Smooth muscle cell (in vitro differentiated cells): ENCODE results near the gene GGA2. TPM values are rescaled to one million over a fixed set of nuclear protein-coding genes. Genes with fewer than 3 reads are reported as not detected.

Experiments used
- DNase-seq: peaks from one replicate; lab custom pipeline; 2025; ENCODE audit not compliant: unreplicated experiment; lab: John Stamatoyannopoulos, UW
- H2AFZ ChIP-seq: fragments of 200-600 bp; sonication (generic); 2 replicates; pipeline ENCODE4 v1.6.0; 2016; ENCODE audit warnings: antibody characterized with exemption, low read depth, mild to moderate bottlenecking
- H3F3A ChIP-seq: fragments of 200-600 bp; sonication (generic); 2 replicates; pipeline ENCODE4 v1.6.0; 2017; ENCODE audit warnings: antibody characterized with exemption, low read depth
- H3K27ac ChIP-seq: fragments of 200-600 bp; sonication (generic); 2 replicates; pipeline ENCODE4 v1.5.1; 2016; ENCODE audit warnings: low read depth, mild to moderate bottlenecking
- H3K27me3 ChIP-seq: fragments of 200-600 bp; sonication (generic); 2 replicates; pipeline ENCODE4 v1.6.1; 2016; ENCODE audit warnings: low read depth, mild to moderate bottlenecking
- H3K36me3 ChIP-seq: fragments of 200-600 bp; sonication (generic); 2 replicates; pipeline ENCODE4 v1.5.1; 2016; ENCODE audit warnings: low read depth
- H3K4me1 ChIP-seq: fragments of 200-600 bp; sonication (generic); 2 replicates; pipeline ENCODE4 v1.5.1; 2016; ENCODE audit warnings: low read depth
- H3K4me2 ChIP-seq: fragments of 200-600 bp; sonication (generic); 2 replicates; pipeline ENCODE4 v1.6.0; 2016; ENCODE audit warnings: mild to moderate bottlenecking
- H3K4me3 ChIP-seq: fragments of 200-600 bp; sonication (generic); 2 replicates; pipeline ENCODE4 v1.5.1; 2016; ENCODE audit warnings: mild to moderate bottlenecking
- H3K79me2 ChIP-seq: fragments of 200-600 bp; sonication (generic); 2 replicates; pipeline ENCODE4 v1.6.0; 2016; ENCODE audit warnings: low read depth, mild to moderate bottlenecking
- H3K9ac ChIP-seq: fragments of 200-600 bp; sonication (generic); 2 replicates; pipeline ENCODE4 v1.6.0; 2016; ENCODE audit warnings: low read depth
- H3K9me3 ChIP-seq: fragments of 200-600 bp; sonication (generic); replicated peaks from 2 replicates; pipeline ENCODE4 v1.5.1; 2016; ENCODE audit warnings: low read depth
- H4K20me1 ChIP-seq: fragments of 200-600 bp; sonication (generic); 2 replicates; pipeline ENCODE4 v1.6.0; 2016; ENCODE audit warnings: low read depth
- WGBS: methylation state at CpG from one replicate; pipeline ENCODE4 v1.1.7; 2016; ENCODE audit warnings: low lambda C conversion rate; 5-methylcytosine and 5-hydroxymethylcytosine counted together
- polyA plus RNA-seq: library from polyadenylated mRNA; unstranded; fragments of >200 nt; fragmentation: Nextera tagmentation; extraction: Ambion mirVana; gene quantifications from 2 replicates; pipeline ENCODE4 v1.2.1, GENCODE V29; 2016
- total RNA-seq: library from RNA; depleted of rRNA; stranded (reverse); fragments of >200 nt; gene quantifications from 2 replicates; pipeline ENCODE4 v1.2.3, GENCODE V29; 2014
- TF ChIP-seq, protein P1 (sequence below): fragments of 200-600 bp; sonication (generic); IDR thresholded peaks from 2 replicates; pipeline ENCODE4 v1.5.1; 2017; ENCODE audit warnings: borderline replicate concordance, mild to moderate bottlenecking, antibody characterized with exemption; ENCODE audit not compliant: insufficient read depth, poor library complexity, severe bottlenecking

The GGA2 gene
- total and polyA plus RNA-seq, 2 experiments from 2014 or later, result 32.2 to 42.5 TPM

DNA sequence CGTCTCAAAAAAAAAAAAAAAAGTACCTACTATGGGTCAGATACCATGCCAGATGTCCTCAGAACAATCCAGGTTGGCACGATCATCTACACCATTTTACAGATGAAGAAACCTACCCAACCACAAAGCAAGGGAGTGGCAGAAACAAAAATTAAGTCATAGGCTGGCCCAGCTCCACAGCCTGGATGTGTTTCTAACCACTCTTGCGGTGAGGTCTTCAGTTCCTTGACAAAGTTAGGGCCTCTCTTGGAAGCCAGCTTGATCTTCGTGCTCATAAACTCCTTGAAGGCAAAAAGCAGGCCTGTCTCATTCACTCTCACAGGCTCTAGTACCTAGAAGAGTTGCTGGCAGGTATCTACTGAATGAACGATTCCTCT, 6.2 kb downstream of the GGA2 start:
- Histone ChIP-seq H3K9ac (no peak overlapping the region), H3K79me2 (peaks cover 80% of the 10 kb centered on the region), H3F3A (peaks cover 14% of the 10 kb centered on the region), H3K9me3 (no peaks in the 10 kb centered on the region), H3K4me2 (peak overlapping the region; percentile 37), H3K4me3 (no peak overlapping the region), H3K27me3 (no peaks in the 10 kb centered on the region), H4K20me1 (peaks cover 100% of the 10 kb centered on the region), H3K36me3 (no peaks in the 10 kb centered on the region), H3K4me1 (peaks cover 40% of the 10 kb centered on the region), H2AFZ (no peak overlapping the region), H3K27ac (peak overlapping the region; percentile 8)
- DNase-seq, result no peak
- TF ChIP-seq, protein P1, sequence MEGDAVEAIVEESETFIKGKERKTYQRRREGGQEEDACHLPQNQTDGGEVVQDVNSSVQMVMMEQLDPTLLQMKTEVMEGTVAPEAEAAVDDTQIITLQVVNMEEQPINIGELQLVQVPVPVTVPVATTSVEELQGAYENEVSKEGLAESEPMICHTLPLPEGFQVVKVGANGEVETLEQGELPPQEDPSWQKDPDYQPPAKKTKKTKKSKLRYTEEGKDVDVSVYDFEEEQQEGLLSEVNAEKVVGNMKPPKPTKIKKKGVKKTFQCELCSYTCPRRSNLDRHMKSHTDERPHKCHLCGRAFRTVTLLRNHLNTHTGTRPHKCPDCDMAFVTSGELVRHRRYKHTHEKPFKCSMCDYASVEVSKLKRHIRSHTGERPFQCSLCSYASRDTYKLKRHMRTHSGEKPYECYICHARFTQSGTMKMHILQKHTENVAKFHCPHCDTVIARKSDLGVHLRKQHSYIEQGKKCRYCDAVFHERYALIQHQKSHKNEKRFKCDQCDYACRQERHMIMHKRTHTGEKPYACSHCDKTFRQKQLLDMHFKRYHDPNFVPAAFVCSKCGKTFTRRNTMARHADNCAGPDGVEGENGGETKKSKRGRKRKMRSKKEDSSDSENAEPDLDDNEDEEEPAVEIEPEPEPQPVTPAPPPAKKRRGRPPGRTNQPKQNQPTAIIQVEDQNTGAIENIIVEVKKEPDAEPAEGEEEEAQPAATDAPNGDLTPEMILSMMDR, result no peak
- WGBS, result 89% methylated on average over 5 of the region's 5 CpGs

DNA sequence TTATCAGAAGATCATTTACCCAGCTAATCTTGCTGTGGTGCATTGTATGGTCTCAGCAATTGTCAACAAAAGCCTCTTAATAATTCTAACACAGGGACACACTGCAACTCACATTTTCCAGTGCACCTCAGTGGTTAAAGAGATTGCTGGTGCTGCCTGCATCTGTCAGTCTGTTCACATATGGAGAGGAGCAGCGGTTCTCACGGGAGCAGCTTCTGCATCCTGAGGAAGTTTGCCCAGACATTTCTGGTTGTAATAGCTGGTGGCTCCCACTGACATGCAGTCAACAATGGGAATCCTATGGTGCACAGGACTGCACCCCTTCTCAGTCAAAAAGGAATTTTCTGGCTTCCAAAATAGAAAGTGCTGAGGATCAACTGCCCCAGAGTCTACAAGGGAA, 7.8 kb downstream of the GGA2 start:
- no peaks in the 10 kb centered on the region for H3K9me3 ChIP-seq
- WGBS, result 100% methylated on average over 2 of the region's 2 CpGs
- H3K27me3 ChIP-seq, result no peaks in the 10 kb centered on the region
- H3K4me2 ChIP-seq, result no peak overlapping the region
- H3F3A ChIP-seq, result peaks cover 14% of the 10 kb centered on the region
- no peaks in the 10 kb centered on the region for H3K36me3 ChIP-seq
- H3K9ac ChIP-seq, result no peak overlapping the region
- no peak for DNase-seq
- peaks cover 35% of the 10 kb centered on the region for H3K4me1 ChIP-seq
- no peak overlapping the region for H2AFZ ChIP-seq
- H3K27ac ChIP-seq, result no peak overlapping the region
- no peak overlapping the region for H3K4me3 ChIP-seq
- peaks cover 100% of the 10 kb centered on the region for H4K20me1 ChIP-seq
- TF ChIP-seq, protein P1, result no peak
- H3K79me2 ChIP-seq, result peaks cover 79% of the 10 kb centered on the region

DNA sequence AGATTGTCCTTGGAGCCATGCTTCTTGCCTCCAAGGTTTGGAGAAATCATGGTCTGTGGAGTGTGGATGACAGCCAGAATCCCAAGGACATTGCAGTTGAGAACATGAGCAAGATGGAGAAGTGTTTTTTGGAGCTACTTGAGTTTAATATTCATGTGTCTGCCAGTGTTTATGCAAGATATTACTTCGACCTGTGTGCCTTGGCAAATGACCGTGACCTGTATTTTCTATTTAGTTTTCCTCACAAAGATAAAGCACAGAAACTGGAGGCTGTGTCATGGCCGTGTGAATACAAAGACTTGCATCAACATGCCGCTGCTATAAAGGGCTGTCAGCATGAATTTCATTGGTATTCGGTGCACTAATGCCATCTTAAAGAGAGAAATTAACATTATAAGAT, 9.0 kb downstream of the GGA2 start:
- H2AFZ ChIP-seq, result no peak overlapping the region
- H3K4me3 ChIP-seq, result no peak overlapping the region
- H3K4me1 ChIP-seq, result peaks cover 34% of the 10 kb centered on the region
- no peaks in the 10 kb centered on the region for H3K9me3 ChIP-seq
- no peaks in the 10 kb centered on the region for H3K36me3 ChIP-seq
- no peak overlapping the region for H3K4me2 ChIP-seq
- peaks cover 14% of the 10 kb centered on the region for H3F3A ChIP-seq
- no peak overlapping the region for H3K27ac ChIP-seq
- H3K27me3 ChIP-seq, result no peaks in the 10 kb centered on the region
- H3K9ac ChIP-seq, result no peak overlapping the region
- H4K20me1 ChIP-seq, result peaks cover 100% of the 10 kb centered on the region
- TF ChIP-seq, protein P1, result no peak
- DNase-seq, result no peak
- WGBS, result 90% methylated on average over 5 of the region's 5 CpGs
- peaks cover 68% of the 10 kb centered on the region for H3K79me2 ChIP-seq

DNA sequence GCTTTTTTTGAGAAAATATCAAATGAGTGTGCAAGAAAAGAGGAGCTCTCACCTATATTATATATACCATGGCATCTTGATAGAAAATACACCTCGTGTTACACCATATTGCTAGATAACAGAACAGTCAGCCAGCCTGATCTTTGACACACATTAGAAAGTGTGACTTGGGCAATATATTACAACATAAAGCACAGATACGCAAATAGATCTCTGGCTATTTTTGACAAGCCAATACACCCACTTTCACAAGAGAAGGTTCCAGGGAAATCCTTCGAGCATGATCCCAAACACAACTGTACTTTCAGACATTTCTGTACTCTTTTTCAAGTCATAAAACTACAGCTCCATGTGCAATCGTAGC, 9.4 kb downstream of the GGA2 start:
- no peaks in the 10 kb centered on the region for H3K9me3 ChIP-seq
- peaks cover 64% of the 10 kb centered on the region for H3K79me2 ChIP-seq
- H3K9ac ChIP-seq, result no peak overlapping the region
- no peak overlapping the region for H3K4me2 ChIP-seq
- TF ChIP-seq, protein P1, result no peak
- H3K4me1 ChIP-seq, result peaks cover 30% of the 10 kb centered on the region
- H3K36me3 ChIP-seq, result no peaks in the 10 kb centered on the region
- DNase-seq, result no peak
- H3K4me3 ChIP-seq, result no peak overlapping the region
- H4K20me1 ChIP-seq, result peaks cover 100% of the 10 kb centered on the region
- H3F3A ChIP-seq, result peaks cover 12% of the 10 kb centered on the region
- H3K27me3 ChIP-seq, result no peaks in the 10 kb centered on the region
- H3K27ac ChIP-seq, result no peak overlapping the region
- 74% methylated on average over 4 of the region's 4 CpGs for WGBS
- H2AFZ ChIP-seq, result no peak overlapping the region
